Liver (tissue), 9 donors: ENCODE measurements around the gene SORCS2. TPM values are rescaled to one million over a fixed set of nuclear protein-coding genes. Genes with fewer than 3 reads are reported as not detected.

ENCODE experiments used
- DNase-seq: peaks from one replicate; pipeline ENCODE4 v3.0.0-alpha.2; 2017; ENCODE audit warnings: low spot score
- H3K27ac ChIP-seq, 2 donors: one replicate each; pipeline ENCODE4 v1.7.0; 2013; ENCODE audit warnings: inconsistent platforms in 2 of 2, low read length in 2 of 2, control low read depth in 1 of 2, low read depth in 1 of 2, mild to moderate bottlenecking in 1 of 2
- H3K27me3 ChIP-seq, 4 donors: one replicate each; pipeline versions ENCODE4 v1.6.1 to v1.7.0; 2013; ENCODE audit warnings: low read length in 3 of 4, inconsistent platforms in 1 of 4, mild to moderate bottlenecking in 1 of 4, moderate library complexity in 1 of 4; ENCODE audit not compliant: control insufficient read depth in 4 of 4, insufficient read depth in 4 of 4
- H3K36me3 ChIP-seq, 4 donors: one replicate each; pipeline versions ENCODE4 v1.6.1 to v1.7.0; 2013; ENCODE audit warnings: low read length in 3 of 4, mild to moderate bottlenecking in 3 of 4, low read depth in 1 of 4, moderate library complexity in 1 of 4; ENCODE audit not compliant: control insufficient read depth in 4 of 4, insufficient read depth in 3 of 4
- H3K4me1 ChIP-seq, 4 donors: one replicate each; pipeline versions ENCODE4 v1.6.1 to v1.7.0; 2013; ENCODE audit warnings: low read length in 3 of 4, mild to moderate bottlenecking in 3 of 4, moderate library complexity in 1 of 4; ENCODE audit not compliant: control insufficient read depth in 4 of 4, insufficient read depth in 4 of 4
- H3K4me3 ChIP-seq, 3 donors: one replicate each; pipeline versions ENCODE4 v1.6.1 to v1.7.0; 2013; ENCODE audit warnings: low read length in 3 of 3, control low read depth in 1 of 3, low read depth in 1 of 3, mild to moderate bottlenecking in 1 of 3
- H3K9ac ChIP-seq, 2 donors: one replicate each; pipeline ENCODE4 v1.7.0; 2013; ENCODE audit warnings: low read length in 2 of 2, mild to moderate bottlenecking in 2 of 2, moderate library complexity in 2 of 2, control low read depth in 1 of 2, low read depth in 1 of 2
- H3K9me3 ChIP-seq, 4 donors: one replicate each; pipeline versions ENCODE4 v1.6.1 to v1.7.0; 2013; ENCODE audit warnings: low read length in 3 of 4; ENCODE audit not compliant: control insufficient read depth in 4 of 4
- ATF3 ChIP-seq: IDR thresholded peaks from 2 replicates; pipeline ENCODE4 v1.6.1; 2016; ENCODE audit warnings: antibody characterized with exemption
- EGR1 ChIP-seq, 2 donors: IDR thresholded peaks; 2 replicates each; pipeline ENCODE4 v1.6.1; 2016 to 2018; ENCODE audit warnings: antibody characterized with exemption in 2 of 2, low read depth in 2 of 2
- FOXA1 ChIP-seq: IDR thresholded peaks from 2 replicates; pipeline ENCODE4 v1.6.1; 2016; ENCODE audit warnings: antibody characterized with exemption
- GABPA ChIP-seq, 2 donors: IDR thresholded peaks in 1 of 2; conservative IDR thresholded peaks in 1 of 2; 2 replicates each; pipeline ENCODE4 v1.6.1; 2016; ENCODE audit warnings: antibody characterized with exemption in 2 of 2, mild to moderate bottlenecking in 1 of 2, moderate library complexity in 1 of 2
- HNF4A ChIP-seq, 2 donors: conservative IDR thresholded peaks; 2 replicates each; pipeline ENCODE4 v1.6.1; 2016; ENCODE audit warnings: antibody characterized with exemption in 2 of 2, mild to moderate bottlenecking in 2 of 2
- HNF4G ChIP-seq: IDR thresholded peaks from 2 replicates; pipeline ENCODE4 v1.6.1; 2016; ENCODE audit warnings: antibody characterized with exemption
- JUND ChIP-seq, 2 donors: IDR thresholded peaks; 2 replicates each; pipeline ENCODE4 v1.6.1; 2016; ENCODE audit warnings: antibody characterized with exemption in 2 of 2
- MAX ChIP-seq: IDR thresholded peaks from 2 replicates; pipeline ENCODE4 v1.6.1; 2016; ENCODE audit warnings: antibody characterized with exemption
- NR2F2 ChIP-seq: IDR thresholded peaks from 2 replicates; pipeline ENCODE4 v1.6.1; 2016; ENCODE audit warnings: antibody characterized with exemption
- SP1 ChIP-seq: IDR thresholded peaks from 2 replicates; pipeline ENCODE4 v1.6.1; 2018; ENCODE audit warnings: antibody characterized with exemption, mild to moderate bottlenecking
- TAF1 ChIP-seq: conservative IDR thresholded peaks from 2 replicates; pipeline ENCODE4 v1.6.1; 2016; ENCODE audit warnings: antibody characterized with exemption, mild to moderate bottlenecking
- YY1 ChIP-seq: IDR thresholded peaks from 2 replicates; pipeline ENCODE4 v1.6.1; 2016; ENCODE audit warnings: antibody characterized with exemption, mild to moderate bottlenecking
- ZBTB33 ChIP-seq: IDR thresholded peaks from 2 replicates; pipeline ENCODE4 v1.6.1; 2016; ENCODE audit warnings: antibody characterized with exemption
- WGBS: extraction: QIAGEN DNeasy Blood & Tissue Kit; methylation state at CpG from one replicate; pipeline ENCODE4 v1.1.7; 2013; 5-methylcytosine and 5-hydroxymethylcytosine counted together
- polyA plus RNA-seq, 2 donors: library from polyadenylated mRNA; stranded (reverse) in 1 of 2; unstranded in 1 of 2; fragments of 200-250 nt in 1 of 2; fragments of >200 nt in 1 of 2; fragmentation: Nextera tagmentation in 1 of 2; extraction: Ambion mirVana in 1 of 2; gene quantifications; one replicate each; pipeline versions ENCODE4 v1.2.1 to v1.2.3, GENCODE V29; 2013 to 2015
- total RNA-seq, 2 donors: library from RNA; depleted of rRNA; stranded (reverse); fragments of >200 nt; gene quantifications; one replicate each; pipeline ENCODE4 v1.2.3, GENCODE V29; 2014
- TF ChIP-seq, protein P1 (sequence below): fragments of 150-350 bp; IDR thresholded peaks from 2 replicates; pipeline ENCODE4 v1.5.1; 2017; ENCODE audit warnings: improper control_type of control experiment, low read depth, low read length; ENCODE audit not compliant: missing input control
- TF ChIP-seq, protein P2 (sequence below): IDR thresholded peaks from 2 replicates; pipeline ENCODE4 v1.6.1; 2016; ENCODE audit warnings: antibody characterized with exemption, mild to moderate bottlenecking
- donor health status: healthy.
- donor health status: healthy.
- donor health status: healthy.
- donor health status: healthy.
- donor health status: healthy.

The SORCS2 gene
- total and polyA plus RNA-seq, 4 donors: 0.10 to 1.4 (median 0.92) TPM

GRCh38 chr4:7472442-7473013 is 280.2 kb downstream of the SORCS2 start:
- no peak overlapping the region for H3K9ac ChIP-seq
- no peaks in the 10 kb centered on the region for H3K4me1 ChIP-seq

GRCh38 chr4:7473081-7473480 is 280.7 kb downstream of the SORCS2 start:
- H3K9ac ChIP-seq: no peak overlapping the region
- no peaks in the 10 kb centered on the region for H3K4me1 ChIP-seq
- H3K36me3 ChIP-seq: no peaks in the 10 kb centered on the region
- no peaks in the 10 kb centered on the region for H3K9me3 ChIP-seq
- no peaks in the 10 kb centered on the region for H3K27me3 ChIP-seq
- DNase-seq: no peak
- no peak overlapping the region for H3K27ac ChIP-seq
- no peak for TF ChIP-seq NR2F2
- no peak for TF ChIP-seq YY1
- no peak for TF ChIP-seq ATF3
- TF ChIP-seq JUND (IDR thresholded peaks at IDR 0.05): no peak
- no peak for TF ChIP-seq HNF4G
- TF ChIP-seq, protein P1, sequence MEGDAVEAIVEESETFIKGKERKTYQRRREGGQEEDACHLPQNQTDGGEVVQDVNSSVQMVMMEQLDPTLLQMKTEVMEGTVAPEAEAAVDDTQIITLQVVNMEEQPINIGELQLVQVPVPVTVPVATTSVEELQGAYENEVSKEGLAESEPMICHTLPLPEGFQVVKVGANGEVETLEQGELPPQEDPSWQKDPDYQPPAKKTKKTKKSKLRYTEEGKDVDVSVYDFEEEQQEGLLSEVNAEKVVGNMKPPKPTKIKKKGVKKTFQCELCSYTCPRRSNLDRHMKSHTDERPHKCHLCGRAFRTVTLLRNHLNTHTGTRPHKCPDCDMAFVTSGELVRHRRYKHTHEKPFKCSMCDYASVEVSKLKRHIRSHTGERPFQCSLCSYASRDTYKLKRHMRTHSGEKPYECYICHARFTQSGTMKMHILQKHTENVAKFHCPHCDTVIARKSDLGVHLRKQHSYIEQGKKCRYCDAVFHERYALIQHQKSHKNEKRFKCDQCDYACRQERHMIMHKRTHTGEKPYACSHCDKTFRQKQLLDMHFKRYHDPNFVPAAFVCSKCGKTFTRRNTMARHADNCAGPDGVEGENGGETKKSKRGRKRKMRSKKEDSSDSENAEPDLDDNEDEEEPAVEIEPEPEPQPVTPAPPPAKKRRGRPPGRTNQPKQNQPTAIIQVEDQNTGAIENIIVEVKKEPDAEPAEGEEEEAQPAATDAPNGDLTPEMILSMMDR: no peak
- TF ChIP-seq TAF1: no peak
- TF ChIP-seq GABPA (IDR thresholded peaks at IDR 0.05 in 1 of 2, conservative IDR thresholded peaks at IDR 0.05 in 1 of 2): no peak
- no peak for TF ChIP-seq SP1
- no peak for TF ChIP-seq EGR1 (IDR thresholded peaks at IDR 0.05; ENCODE audit: low read depth in 2 of 2)
- WGBS: 86% methylated on average over 10 of the region's 10 CpGs
- H3K4me3 ChIP-seq: no peak overlapping the region

More at GRCh38 chr4:7472442-7473013, 280.2 kb downstream of the SORCS2 start:
- H3K9me3 ChIP-seq: no peaks in the 10 kb centered on the region
- TF ChIP-seq SP1: no peak
- TF ChIP-seq, protein P1: no peak
- H3K36me3 ChIP-seq: no peaks in the 10 kb centered on the region
- no peaks in the 10 kb centered on the region for H3K27me3 ChIP-seq
- no peak overlapping the region for H3K4me3 ChIP-seq
- no peak overlapping the region for H3K27ac ChIP-seq
- DNase-seq: no peak
- 73% methylated on average over 19 of the region's 19 CpGs for WGBS

- Histone ChIP-seq H3K36me3 (no peaks in the 10 kb centered on the region), H3K4me1 (no peaks in the 10 kb centered on the region), H3K4me3 (no peak overlapping the region), H3K9me3 (no peaks in the 10 kb centered on the region), H3K9ac (no peak overlapping the region), H3K27me3 (no peaks in the 10 kb centered on the region), H3K27ac (no peak overlapping the region)
- no peak for DNase-seq
- WGBS: 91% methylated on average over 7 of the region's 7 CpGs
- TF ChIP-seq NR2F2 (no peak), GABPA (IDR thresholded peaks at IDR 0.05 in 1 of 2, conservative IDR thresholded peaks at IDR 0.05 in 1 of 2) (no peak), FOXA1 (no peak), TAF1 (no peak), HNF4G (no peak), HNF4A (conservative IDR thresholded peaks at IDR 0.05) (no peak), ATF3 (no peak), ZBTB33 (no peak), JUND (IDR thresholded peaks at IDR 0.05) (no peak), MAX (no peak)
- TF ChIP-seq, protein P2, sequence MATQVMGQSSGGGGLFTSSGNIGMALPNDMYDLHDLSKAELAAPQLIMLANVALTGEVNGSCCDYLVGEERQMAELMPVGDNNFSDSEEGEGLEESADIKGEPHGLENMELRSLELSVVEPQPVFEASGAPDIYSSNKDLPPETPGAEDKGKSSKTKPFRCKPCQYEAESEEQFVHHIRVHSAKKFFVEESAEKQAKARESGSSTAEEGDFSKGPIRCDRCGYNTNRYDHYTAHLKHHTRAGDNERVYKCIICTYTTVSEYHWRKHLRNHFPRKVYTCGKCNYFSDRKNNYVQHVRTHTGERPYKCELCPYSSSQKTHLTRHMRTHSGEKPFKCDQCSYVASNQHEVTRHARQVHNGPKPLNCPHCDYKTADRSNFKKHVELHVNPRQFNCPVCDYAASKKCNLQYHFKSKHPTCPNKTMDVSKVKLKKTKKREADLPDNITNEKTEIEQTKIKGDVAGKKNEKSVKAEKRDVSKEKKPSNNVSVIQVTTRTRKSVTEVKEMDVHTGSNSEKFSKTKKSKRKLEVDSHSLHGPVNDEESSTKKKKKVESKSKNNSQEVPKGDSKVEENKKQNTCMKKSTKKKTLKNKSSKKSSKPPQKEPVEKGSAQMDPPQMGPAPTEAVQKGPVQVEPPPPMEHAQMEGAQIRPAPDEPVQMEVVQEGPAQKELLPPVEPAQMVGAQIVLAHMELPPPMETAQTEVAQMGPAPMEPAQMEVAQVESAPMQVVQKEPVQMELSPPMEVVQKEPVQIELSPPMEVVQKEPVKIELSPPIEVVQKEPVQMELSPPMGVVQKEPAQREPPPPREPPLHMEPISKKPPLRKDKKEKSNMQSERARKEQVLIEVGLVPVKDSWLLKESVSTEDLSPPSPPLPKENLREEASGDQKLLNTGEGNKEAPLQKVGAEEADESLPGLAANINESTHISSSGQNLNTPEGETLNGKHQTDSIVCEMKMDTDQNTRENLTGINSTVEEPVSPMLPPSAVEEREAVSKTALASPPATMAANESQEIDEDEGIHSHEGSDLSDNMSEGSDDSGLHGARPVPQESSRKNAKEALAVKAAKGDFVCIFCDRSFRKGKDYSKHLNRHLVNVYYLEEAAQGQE: no peak
Measured at GRCh38 chr4:7474320-7474719, 282.0 kb downstream of the SORCS2 start.
